WI38 (cell line): ENCODE data around the gene TSPAN9.
A peak's percentile ranks its signal among the peaks of the same experiment; 100 is the strongest.

Source experiments
- H3K4me3 ChIP-seq: 2 replicates; pipeline ENCODE4 v1.5.1; 2011; ENCODE audit warnings: low read depth, mild to moderate bottlenecking, control low read depth, low read length
- CTCF ChIP-seq: IDR thresholded peaks from 2 replicates; pipeline ENCODE4 v1.5.1; 2012; ENCODE audit warnings: low read depth, mild to moderate bottlenecking, control low read depth, low read length

The TSPAN9 gene

DNA sequence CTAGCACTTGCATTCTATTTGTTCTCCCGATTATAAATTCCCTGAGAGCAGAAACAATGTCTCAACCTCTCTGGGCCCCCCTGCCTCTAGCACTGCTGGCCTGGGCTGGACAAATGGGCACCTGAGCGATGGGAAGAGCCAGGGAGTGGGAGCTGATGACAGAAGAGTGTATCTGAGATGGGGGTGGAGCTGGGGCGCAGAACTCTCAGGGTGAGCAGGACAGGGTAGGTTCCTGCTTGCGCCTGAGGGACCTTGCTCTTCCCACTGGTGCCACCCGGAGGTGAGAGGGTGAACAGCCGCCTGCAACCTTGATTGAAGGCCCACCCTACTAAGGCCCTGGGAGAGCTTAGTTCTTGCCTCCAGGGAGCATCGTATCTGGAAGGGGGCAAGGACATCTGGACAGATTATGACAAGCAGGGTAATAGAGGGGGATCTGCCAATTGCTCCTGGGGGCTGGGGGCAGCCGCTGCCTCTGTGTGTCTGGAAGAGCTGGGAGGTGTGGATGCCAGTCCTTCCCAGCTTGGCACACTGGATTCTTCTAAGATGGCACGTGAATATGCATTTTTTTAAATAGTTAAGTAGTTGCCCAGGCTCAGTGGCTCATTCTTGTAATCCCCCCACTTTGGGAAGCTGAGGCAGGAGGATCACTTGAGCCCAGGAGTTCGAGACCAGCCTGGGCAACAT lies 43.0 kb upstream of the TSPAN9 start:
- TF ChIP-seq CTCF = peak; percentile 87
- H3K4me3 ChIP-seq = no peak overlapping the region

- no peak overlapping the region for H3K4me3 ChIP-seq
- no peak for TF ChIP-seq CTCF
Measured at GRCh38 chr12:3035171-3035570, 42.0 kb upstream of the TSPAN9 start.

GRCh38 chr12:3035815-3036702 lies 41.1 kb upstream of the TSPAN9 start:
- no peak; the same call in 1 of the 2 replicates for TF ChIP-seq CTCF
- H3K4me3 ChIP-seq = no peak overlapping the region

- no peak for TF ChIP-seq CTCF
- no peak overlapping the region for H3K4me3 ChIP-seq
Measured at GRCh38 chr12:3036901-3037600, 40.1 kb upstream of the TSPAN9 start.

GRCh38 chr12:3038166-3038565 lies 39.0 kb upstream of the TSPAN9 start:
- TF ChIP-seq CTCF = no peak
- H3K4me3 ChIP-seq = no peak overlapping the region

DNA sequence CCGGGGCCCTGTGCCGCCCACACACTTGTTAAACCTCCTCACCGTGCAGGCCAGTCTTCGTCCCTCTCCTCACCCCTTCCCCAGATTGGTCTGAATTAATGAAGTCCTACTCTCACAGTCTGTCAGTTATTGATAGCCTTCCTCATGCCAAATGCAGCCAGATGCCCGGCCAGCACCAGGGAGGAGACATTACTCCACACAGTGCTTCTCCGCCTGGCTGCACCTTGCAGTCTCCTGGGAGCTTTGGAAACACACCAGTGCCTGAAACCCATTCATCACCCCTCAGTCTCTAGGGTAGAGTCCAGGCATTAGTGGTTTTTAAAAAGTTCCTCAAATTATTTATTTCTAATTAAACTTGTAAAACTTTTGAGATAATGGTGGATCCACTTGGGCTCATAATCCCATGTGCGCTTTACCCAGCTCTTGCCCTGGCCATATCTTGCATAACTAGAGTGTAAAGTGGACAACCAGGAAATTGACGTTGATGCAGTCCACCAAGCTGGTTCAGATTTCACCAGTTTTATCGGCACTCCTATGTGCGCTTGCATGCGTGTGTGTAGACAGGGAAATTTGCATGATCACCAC lies 38.2 kb upstream of the TSPAN9 start:
- TF ChIP-seq CTCF = no peak
- H3K4me3 ChIP-seq = no peak overlapping the region
